PC-3 (cell line): ENCODE results near the gene SLCO3A1. TPM values are rescaled to one million over a fixed set of nuclear protein-coding genes. Genes with fewer than 3 reads are reported as not detected.
"Not testable (repeated sequence)": the region's sequence is repeated elsewhere in the genome, so short reads cannot be mapped to it uniquely, and the experiment has no call there.

Experiments used
- ATAC-seq: fragments of 200-7000 bp; cut with Tn5 transposase; 2 replicates; pipeline ENCODE4 v1.9.1; 2020; ENCODE audit warnings: mild to moderate bottlenecking, moderate library complexity
- BruUV-seq: library from RNA; stranded (reverse); fragments of 400-500 nt; replicated peaks from 2 replicates; lab custom pipeline; 2021; lab: Mats Ljungman, UMichigan
- CTCF ChIA-PET: fragments of 300-600 bp; sonication (Branson Sonifier 250); formaldehyde crosslinking; loops from one replicate; lab custom pipeline; 2022; ENCODE audit warnings: antibody characterized with exemption; lab: Charles Lee
- POLR2A ChIA-PET: fragments of 300-600 bp; sonication (Branson Sonifier 250); formaldehyde crosslinking; loops from one replicate; lab custom pipeline; 2022; ENCODE audit warnings: antibody characterized with exemption; ENCODE audit not compliant: unreplicated experiment; lab: Charles Lee
- DNase-seq: peaks from one replicate; pipeline ENCODE4 v3.0.0-alpha.2; 2015
- H2AFZ ChIP-seq: fragments of 300-600 bp; sonication (generic); 2 replicates; pipeline ENCODE4 v1.6.0; 2016; ENCODE audit warnings: antibody characterized with exemption, low read length
- H3F3A ChIP-seq: fragments of 300-600 bp; sonication (generic); one replicate; pipeline ENCODE4 v1.6.0; 2017; ENCODE audit warnings: antibody characterized with exemption, low read length, control low read depth, mild to moderate bottlenecking; ENCODE audit not compliant: unreplicated experiment
- H3K27ac ChIP-seq: fragments of 300-600 bp; sonication (generic); 2 replicates; pipeline ENCODE4 v1.5.1; 2016; ENCODE audit warnings: mild to moderate bottlenecking, low read length
- H3K27me3 ChIP-seq: fragments of 300-600 bp; sonication (generic); 2 replicates; pipeline ENCODE4 v1.6.1; 2016; ENCODE audit warnings: low read length, mixed read lengths
- H3K36me3 ChIP-seq: fragments of 300-600 bp; sonication (generic); 2 replicates; pipeline ENCODE4 v1.6.1; 2016; ENCODE audit warnings: low read depth, mixed run types, low read length, mixed read lengths
- H3K4me1 ChIP-seq: fragments of 300-600 bp; sonication (generic); 2 replicates; pipeline ENCODE4 v1.5.1; 2016; ENCODE audit warnings: low read length; ENCODE audit not compliant: insufficient read depth
- H3K4me2 ChIP-seq: fragments of 300-600 bp; sonication (generic); 2 replicates; pipeline ENCODE4 v1.6.0; 2016; ENCODE audit warnings: low read length
- H3K4me3 ChIP-seq: fragments of 300-600 bp; sonication (generic); 2 replicates; pipeline ENCODE4 v1.5.1; 2016; ENCODE audit warnings: mild to moderate bottlenecking, low read length, mixed read lengths
- H3K79me2 ChIP-seq: fragments of 300-600 bp; sonication (generic); 2 replicates; pipeline ENCODE4 v1.6.1; 2017; ENCODE audit warnings: low read length, mixed read lengths
- H3K9ac ChIP-seq: fragments of 300-600 bp; sonication (generic); 2 replicates; pipeline ENCODE4 v1.6.0; 2016; ENCODE audit warnings: mild to moderate bottlenecking, low read length
- H3K9me2 ChIP-seq: fragments of 300-600 bp; sonication (generic); replicated peaks from 2 replicates; pipeline ENCODE4 v1.6.1; 2016; ENCODE audit warnings: mixed run types, low read length, mixed read lengths
- H3K9me3 ChIP-seq: fragments of 300-600 bp; sonication (generic); 2 replicates; pipeline ENCODE4 v1.6.1; 2016; ENCODE audit warnings: low read length, mixed read lengths
- H4K20me1 ChIP-seq: fragments of 300-600 bp; sonication (generic); 2 replicates; pipeline ENCODE4 v1.6.1; 2016; ENCODE audit warnings: low read length, mixed read lengths
- EZH2 ChIP-seq: fragments of 300-600 bp; sonication (generic); IDR thresholded peaks from one replicate; pipeline ENCODE4 v1.6.1; 2017; ENCODE audit warnings: antibody characterized with exemption, mild to moderate bottlenecking, low read length; ENCODE audit not compliant: unreplicated experiment
- EZH2phosphoT487 ChIP-seq: fragments of 300-600 bp; sonication (generic); IDR thresholded peaks from 2 replicates; pipeline ENCODE4 v1.6.1; 2018; ENCODE audit warnings: mild to moderate bottlenecking, antibody characterized with exemption, low read length, borderline replicate concordance
- intact Hi-C: fragments of 100-400 bp; cut with micrococcal nuclease; formaldehyde crosslinking; loops from 2 replicates; pipeline ENCODE4 v1.9.0; 2023
- total RNA-seq: library from RNA; depleted of rRNA; stranded (reverse); fragments of >200 nt; gene quantifications from 2 replicates; pipeline ENCODE4 v1.2.3, GENCODE V29; 2014
- TF ChIP-seq, protein P1 (sequence below): fragments of 300-600 bp; sonication (generic); conservative IDR thresholded peaks from 2 replicates; pipeline ENCODE4 v1.5.1; 2017; ENCODE audit warnings: antibody characterized with exemption, low read depth, mild to moderate bottlenecking, low read length

The SLCO3A1 gene
- total RNA-seq, 1 experiment from 2014 or later: 0.07 TPM

DNA sequence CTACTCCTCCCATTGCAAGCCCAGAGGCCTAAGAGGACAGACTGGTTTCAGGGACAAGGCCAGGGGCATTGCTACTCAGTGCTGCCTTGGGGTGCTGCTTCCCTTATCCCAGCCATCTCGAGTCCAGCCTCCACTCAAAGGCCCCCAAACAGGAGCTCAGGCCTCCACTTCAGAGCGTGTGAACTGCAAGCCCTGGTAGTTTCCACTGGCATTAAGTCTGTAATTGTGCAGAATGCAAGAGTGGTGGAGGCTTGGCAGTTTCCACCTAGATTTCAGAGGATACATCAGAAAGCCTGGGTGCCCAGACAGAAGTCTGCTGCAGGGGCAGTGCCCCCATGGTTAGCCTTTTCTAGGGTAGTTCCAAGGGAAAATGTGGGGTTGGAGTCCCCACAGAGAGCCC, 347.4 kb downstream of the SLCO3A1 start:
- H3K9me2 ChIP-seq: no peaks in the 10 kb centered on the region
- no TSS peak for BruUV-seq
- TF ChIP-seq, protein P1, sequence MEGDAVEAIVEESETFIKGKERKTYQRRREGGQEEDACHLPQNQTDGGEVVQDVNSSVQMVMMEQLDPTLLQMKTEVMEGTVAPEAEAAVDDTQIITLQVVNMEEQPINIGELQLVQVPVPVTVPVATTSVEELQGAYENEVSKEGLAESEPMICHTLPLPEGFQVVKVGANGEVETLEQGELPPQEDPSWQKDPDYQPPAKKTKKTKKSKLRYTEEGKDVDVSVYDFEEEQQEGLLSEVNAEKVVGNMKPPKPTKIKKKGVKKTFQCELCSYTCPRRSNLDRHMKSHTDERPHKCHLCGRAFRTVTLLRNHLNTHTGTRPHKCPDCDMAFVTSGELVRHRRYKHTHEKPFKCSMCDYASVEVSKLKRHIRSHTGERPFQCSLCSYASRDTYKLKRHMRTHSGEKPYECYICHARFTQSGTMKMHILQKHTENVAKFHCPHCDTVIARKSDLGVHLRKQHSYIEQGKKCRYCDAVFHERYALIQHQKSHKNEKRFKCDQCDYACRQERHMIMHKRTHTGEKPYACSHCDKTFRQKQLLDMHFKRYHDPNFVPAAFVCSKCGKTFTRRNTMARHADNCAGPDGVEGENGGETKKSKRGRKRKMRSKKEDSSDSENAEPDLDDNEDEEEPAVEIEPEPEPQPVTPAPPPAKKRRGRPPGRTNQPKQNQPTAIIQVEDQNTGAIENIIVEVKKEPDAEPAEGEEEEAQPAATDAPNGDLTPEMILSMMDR: no peak
- TF ChIP-seq EZH2 (no peak), EZH2phosphoT487 (no peak)
- H3K27ac ChIP-seq: no peak overlapping the region
- H3K36me3 ChIP-seq: no peaks in the 10 kb centered on the region
- no peak overlapping the region for H3K9ac ChIP-seq
- POLR2A ChIA-PET: no interaction called here
- no peaks in the 10 kb centered on the region for H3F3A ChIP-seq
- H3K79me2 ChIP-seq: no peaks in the 10 kb centered on the region
- CTCF ChIA-PET: no interaction called here
- H3K4me1 ChIP-seq: no peaks in the 10 kb centered on the region
- H4K20me1 ChIP-seq: no peaks in the 10 kb centered on the region
- H3K4me2 ChIP-seq: no peak overlapping the region
- no peaks in the 10 kb centered on the region for H3K9me3 ChIP-seq
- H3K4me3 ChIP-seq: no peak overlapping the region
- intact Hi-C loops: no loop called here
- ATAC-seq (no peak), DNase-seq (no peak)
- H3K27me3 ChIP-seq: no peaks in the 10 kb centered on the region
- H2AFZ ChIP-seq: no peak overlapping the region

- no peaks in the 10 kb centered on the region for H3K27me3 ChIP-seq
- no peaks in the 10 kb centered on the region for H3K4me1 ChIP-seq
- H3K27ac ChIP-seq: no peak overlapping the region
- H3K9ac ChIP-seq: no peak overlapping the region
- TF ChIP-seq, protein P1: no peak
- TF ChIP-seq EZH2 (no peak), EZH2phosphoT487 (no peak)
- BruUV-seq: no TSS peak
- DNase-seq: no peak
- ChIA-PET POLR2A (no interaction called here), CTCF (no interaction called here)
- intact Hi-C loops: no loop called here
- H3K9me2 ChIP-seq: no peaks in the 10 kb centered on the region
- ATAC-seq: no peak
- no peak overlapping the region for H3K4me2 ChIP-seq
- H3K36me3 ChIP-seq: no peaks in the 10 kb centered on the region
- no peaks in the 10 kb centered on the region for H3F3A ChIP-seq
- no peaks in the 10 kb centered on the region for H3K9me3 ChIP-seq
- H4K20me1 ChIP-seq: no peaks in the 10 kb centered on the region
- no peak overlapping the region for H2AFZ ChIP-seq
- H3K4me3 ChIP-seq: no peak overlapping the region
- H3K79me2 ChIP-seq: no peaks in the 10 kb centered on the region
Measured at GRCh38 chr15:92205255-92205739, 351.8 kb downstream of the SLCO3A1 start.

DNA sequence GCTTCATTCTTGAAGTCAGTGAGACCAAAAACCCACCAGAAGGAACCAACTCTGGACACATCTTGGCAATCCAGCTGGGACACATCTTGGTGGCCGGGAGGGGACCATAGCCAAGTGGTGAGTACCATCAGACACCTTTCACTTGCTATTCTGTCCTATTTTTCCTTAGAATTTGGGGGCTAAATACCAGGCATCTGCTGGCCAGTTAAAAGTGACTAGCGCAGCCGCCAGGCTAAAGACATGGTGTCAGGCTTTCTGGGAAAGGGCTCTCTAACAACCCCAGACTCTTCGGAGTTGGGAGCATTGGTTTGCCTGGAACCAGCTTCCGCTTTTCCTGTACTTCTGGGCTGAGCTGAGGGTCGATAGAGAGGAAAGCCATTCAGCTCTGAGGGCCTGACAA, 354.1 kb downstream of the SLCO3A1 start:
- H3K4me2 ChIP-seq, H3K36me3 ChIP-seq, H2AFZ ChIP-seq, POLR2A ChIA-PET, intact Hi-C loops, H3K27ac ChIP-seq, DNase-seq, H3F3A ChIP-seq, H3K4me3 ChIP-seq, H3K9me3 ChIP-seq, H3K27me3 ChIP-seq, CTCF ChIA-PET, H3K9ac ChIP-seq, H3K9me2 ChIP-seq, BruUV-seq, H3K4me1 ChIP-seq, H3K79me2 ChIP-seq, ATAC-seq, H4K20me1 ChIP-seq: not testable (repeated sequence)
